Measurements from ENCODE around the gene SFT2D1.

SFT2D1 gene

DNA sequence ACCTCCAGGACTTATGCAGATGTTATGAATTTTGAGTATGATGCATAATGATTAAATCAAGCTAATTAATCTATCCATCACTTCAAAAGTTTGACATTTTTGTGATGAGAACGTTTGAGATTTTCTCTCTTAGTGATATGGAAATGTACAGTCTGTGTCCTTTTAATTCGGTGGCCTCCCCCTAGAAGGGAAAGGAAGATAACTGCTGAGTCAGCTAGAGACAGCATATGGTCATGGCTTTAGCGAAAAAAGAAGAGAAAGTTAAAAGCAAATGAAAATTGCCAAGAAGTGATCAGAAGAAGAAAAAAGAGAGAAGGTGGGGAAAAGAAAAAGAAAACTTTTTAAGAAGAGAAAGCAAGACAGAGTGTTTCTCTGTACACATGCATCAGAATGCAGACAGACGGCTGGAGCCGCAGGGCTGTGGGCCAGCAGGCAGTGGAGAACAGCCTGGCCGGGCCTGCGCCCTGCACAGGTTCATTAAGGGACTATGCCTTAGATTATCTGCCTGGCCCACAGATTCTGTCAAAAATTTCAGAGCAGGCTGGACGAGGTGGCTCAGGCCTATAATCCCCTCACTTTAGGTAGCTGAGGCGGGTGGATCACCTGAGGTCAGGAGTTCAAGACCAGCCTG is 41.9 kb downstream of the SFT2D1 start:
- H3K4me3 Mint-ChIP-seq, result no peak overlapping the region
- no peak for DNase-seq (ENCODE audit: low spot score)
- H3K27ac Mint-ChIP-seq, result no peak overlapping the region
- H3K9me3 Mint-ChIP-seq, result no peaks in the 10 kb centered on the region
- no peaks in the 10 kb centered on the region for H3K4me1 Mint-ChIP-seq (ENCODE audit: low read depth)
- peaks cover 43% of the 10 kb centered on the region for H3K27me3 Mint-ChIP-seq (ENCODE audit: low read depth)
- no peaks in the 10 kb centered on the region for H3K36me3 Mint-ChIP-seq (ENCODE audit: low read depth)

DNA sequence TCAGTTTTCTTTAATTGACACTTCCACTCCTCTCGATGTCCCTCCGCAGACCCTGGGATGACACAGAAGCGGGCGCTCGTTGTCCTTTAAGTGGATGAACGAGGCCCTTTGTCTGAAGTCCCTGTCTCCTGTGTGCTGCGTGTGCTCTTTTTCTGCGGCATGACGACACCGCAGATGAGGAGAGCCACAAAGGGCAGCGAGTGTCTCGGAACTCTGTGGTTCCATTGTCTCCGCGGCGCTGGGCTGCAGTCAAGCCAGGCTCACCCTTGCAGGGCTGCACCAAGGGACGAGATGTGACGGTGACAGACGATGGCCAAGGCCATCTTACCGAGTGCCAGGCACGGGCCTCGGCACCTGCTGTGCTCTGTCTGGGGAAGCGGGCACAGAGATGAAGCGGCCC is 44.7 kb downstream of the SFT2D1 start:
- H3K27ac Mint-ChIP-seq, result no peak overlapping the region
- H3K4me3 Mint-ChIP-seq, result no peak overlapping the region
- peaks cover 38% of the 10 kb centered on the region for H3K27me3 Mint-ChIP-seq (ENCODE audit: low read depth)
- no peaks in the 10 kb centered on the region for H3K9me3 Mint-ChIP-seq
- no peak for DNase-seq (ENCODE audit: low spot score)
- H3K36me3 Mint-ChIP-seq (ENCODE audit: low read depth), result no peaks in the 10 kb centered on the region
- no peaks in the 10 kb centered on the region for H3K4me1 Mint-ChIP-seq (ENCODE audit: low read depth)

DNA sequence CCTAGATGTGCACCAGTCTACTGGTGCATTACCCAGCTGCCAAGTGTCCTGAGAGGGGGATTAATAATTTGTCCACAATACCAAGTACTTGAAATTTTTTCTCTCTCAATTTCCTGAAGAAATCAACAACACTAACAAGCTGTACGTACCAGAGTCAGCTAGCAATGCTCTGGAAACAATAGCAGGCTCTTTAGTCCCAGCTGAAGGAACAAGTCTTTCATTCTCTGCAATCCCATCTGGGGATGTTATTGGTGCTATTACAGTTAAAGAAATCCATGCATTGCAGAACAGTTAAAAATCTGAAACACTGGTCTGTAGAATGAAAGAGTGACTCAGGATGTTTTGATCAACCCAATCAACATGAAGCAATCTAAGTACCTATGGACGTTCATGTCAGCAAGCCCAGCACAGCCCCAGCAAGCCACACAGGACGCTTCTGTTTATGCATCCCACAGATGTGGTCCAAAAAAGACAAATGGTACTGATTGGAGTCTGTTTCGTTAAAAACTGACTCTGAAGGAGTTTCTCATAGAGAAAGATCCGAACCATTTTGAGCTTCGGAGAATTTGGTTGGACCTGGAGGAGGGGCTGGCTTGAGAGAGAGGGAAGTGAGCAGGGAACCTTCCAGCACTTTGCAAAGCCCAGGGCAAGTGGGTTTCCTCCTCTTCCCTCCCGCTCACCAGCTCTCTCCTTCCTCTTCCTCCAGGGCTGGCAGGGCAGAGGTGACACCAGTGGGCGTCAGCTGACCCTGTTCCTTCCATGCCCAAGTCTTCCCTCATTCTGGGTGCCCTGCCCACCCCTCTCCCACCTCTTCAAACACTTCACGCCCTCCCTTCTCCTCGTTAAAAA is 46.1 kb downstream of the SFT2D1 start:
- Mint-ChIP-seq H3K4me1 (ENCODE audit: low read depth) (no peaks in the 10 kb centered on the region), H3K27me3 (ENCODE audit: low read depth) (peaks cover 34% of the 10 kb centered on the region), H3K27ac (no peak overlapping the region), H3K36me3 (ENCODE audit: low read depth) (no peaks in the 10 kb centered on the region), H3K9me3 (no peaks in the 10 kb centered on the region), H3K4me3 (no peak overlapping the region)
- DNase-seq (ENCODE audit: low spot score), result no peak

DNA sequence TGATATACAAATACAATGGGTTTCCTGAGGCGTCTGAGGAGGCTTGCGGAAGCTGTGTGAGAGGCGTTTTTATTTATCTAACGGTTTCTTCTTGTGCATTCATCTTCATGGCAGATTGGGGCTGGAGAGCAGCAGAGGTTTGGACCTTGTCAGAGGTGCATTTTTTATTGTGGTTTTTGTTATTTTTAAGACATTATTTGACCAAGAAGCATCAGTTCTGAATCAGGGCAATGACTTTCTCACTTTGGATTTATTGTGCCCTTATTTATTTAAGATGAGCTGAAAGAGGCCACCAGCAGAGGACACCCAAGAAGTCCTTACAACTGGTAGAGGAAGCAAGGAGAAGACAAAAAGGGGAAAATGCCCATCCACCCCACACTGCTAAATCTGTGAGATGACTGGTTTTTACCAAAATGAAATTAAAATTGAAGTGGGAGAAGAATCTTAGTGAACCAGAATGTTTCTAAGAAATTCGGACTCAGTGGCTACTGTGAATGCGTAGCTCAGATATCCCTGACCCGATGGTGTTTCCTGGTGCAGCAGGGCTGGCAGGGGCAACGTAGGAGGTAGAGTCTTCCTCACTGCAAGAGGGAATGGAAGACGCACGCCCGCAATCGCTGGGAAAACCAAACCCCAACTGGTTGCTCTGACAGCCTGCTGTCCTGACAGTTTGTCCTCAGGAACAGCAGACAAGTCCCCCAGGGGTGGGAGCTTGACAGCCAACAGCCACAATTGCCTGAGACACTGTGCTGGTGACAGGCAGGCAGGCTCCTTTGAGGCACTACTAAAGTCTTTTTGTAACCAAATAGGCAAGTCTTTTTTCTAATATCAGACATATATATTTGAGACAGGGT is 48.4 kb downstream of the SFT2D1 start:
- no peak overlapping the region for H3K27ac Mint-ChIP-seq
- H3K4me3 Mint-ChIP-seq, result no peak overlapping the region

DNA sequence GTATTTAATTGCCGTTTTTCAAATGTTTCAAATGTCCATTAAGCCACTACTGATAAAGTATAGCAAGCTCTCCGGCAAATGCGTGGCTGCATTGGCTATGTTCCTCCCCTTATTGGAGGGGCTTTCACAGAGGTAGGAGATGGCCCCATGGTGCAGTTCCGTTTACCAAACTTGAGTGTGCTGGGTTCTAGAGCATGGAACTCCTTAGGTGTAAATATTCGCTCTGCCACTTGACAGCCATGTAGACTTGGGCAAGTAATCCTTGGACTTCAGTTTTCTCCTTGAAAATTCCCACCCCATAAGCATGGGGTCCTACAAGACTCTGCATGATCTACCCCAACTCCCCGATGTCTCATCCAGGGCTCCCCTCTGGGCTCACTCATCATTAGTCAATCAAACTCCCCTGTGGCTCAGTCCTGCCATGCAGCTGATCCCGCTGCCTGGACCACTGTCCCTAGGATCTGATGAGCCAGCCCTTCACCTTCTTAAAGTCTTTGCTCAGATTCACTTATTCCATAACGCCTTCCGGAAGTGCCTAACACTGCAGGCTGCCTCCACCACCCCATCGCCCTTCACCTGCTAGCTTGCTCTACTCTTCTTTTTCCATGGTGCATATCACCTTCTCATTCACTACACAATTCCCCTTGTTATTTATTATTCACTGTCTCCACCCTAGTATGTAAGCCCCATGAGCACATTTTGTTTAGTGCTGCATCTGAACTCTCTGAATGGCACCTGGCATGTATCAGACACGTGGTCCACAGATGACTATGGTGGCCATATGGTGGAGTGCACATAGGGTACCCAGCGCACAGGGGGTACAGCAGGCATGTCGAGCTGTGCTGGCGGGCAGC is 52.9 kb downstream of the SFT2D1 start:
- no peaks in the 10 kb centered on the region for H3K4me1 Mint-ChIP-seq (ENCODE audit: low read depth)
- no peaks in the 10 kb centered on the region for H3K9me3 Mint-ChIP-seq
- H3K27me3 Mint-ChIP-seq (ENCODE audit: low read depth), result peaks cover 19% of the 10 kb centered on the region
- H3K27ac Mint-ChIP-seq, result no peak overlapping the region
- no peaks in the 10 kb centered on the region for H3K36me3 Mint-ChIP-seq (ENCODE audit: low read depth)
- DNase-seq (ENCODE audit: low spot score), result no peak
- no peak overlapping the region for H3K4me3 Mint-ChIP-seq

More for the DNA sequence above, 48.4 kb downstream of the SFT2D1 start:
- no peaks in the 10 kb centered on the region for H3K4me1 Mint-ChIP-seq (ENCODE audit: low read depth)
- no peaks in the 10 kb centered on the region for H3K36me3 Mint-ChIP-seq (ENCODE audit: low read depth)
- peaks cover 36% of the 10 kb centered on the region for H3K27me3 Mint-ChIP-seq (ENCODE audit: low read depth)
- DNase-seq (ENCODE audit: low spot score), result no peak
- no peaks in the 10 kb centered on the region for H3K9me3 Mint-ChIP-seq

DNA sequence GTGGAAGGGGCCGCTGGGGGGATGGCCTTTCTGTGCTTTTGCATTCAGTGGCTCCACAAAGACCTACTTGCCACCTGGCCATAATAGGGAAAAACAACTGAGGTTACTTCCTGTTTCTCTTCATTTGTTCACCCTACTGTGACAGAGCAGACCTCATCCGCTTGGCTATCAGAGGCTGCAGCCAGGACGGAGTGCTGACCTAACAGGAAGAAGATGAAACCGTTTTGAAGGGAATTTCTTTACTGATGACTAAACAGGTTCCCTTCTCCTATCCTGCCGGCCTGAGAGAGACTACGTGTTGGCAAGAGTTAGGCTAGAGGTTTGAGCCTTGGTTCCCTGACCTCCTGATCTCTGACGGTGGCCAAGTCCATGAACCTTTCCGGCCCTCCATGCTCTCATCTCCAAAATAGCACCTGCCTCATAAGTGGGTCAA is 55.5 kb downstream of the SFT2D1 start:
- H3K4me1 Mint-ChIP-seq (ENCODE audit: low read depth), result no peaks in the 10 kb centered on the region
- no peak overlapping the region for H3K27ac Mint-ChIP-seq
- H3K9me3 Mint-ChIP-seq, result no peaks in the 10 kb centered on the region
- H3K27me3 Mint-ChIP-seq (ENCODE audit: low read depth), result peaks cover 14% of the 10 kb centered on the region
- DNase-seq (ENCODE audit: low spot score), result no peak
- H3K4me3 Mint-ChIP-seq, result no peak overlapping the region
- no peaks in the 10 kb centered on the region for H3K36me3 Mint-ChIP-seq (ENCODE audit: low read depth)

DNA sequence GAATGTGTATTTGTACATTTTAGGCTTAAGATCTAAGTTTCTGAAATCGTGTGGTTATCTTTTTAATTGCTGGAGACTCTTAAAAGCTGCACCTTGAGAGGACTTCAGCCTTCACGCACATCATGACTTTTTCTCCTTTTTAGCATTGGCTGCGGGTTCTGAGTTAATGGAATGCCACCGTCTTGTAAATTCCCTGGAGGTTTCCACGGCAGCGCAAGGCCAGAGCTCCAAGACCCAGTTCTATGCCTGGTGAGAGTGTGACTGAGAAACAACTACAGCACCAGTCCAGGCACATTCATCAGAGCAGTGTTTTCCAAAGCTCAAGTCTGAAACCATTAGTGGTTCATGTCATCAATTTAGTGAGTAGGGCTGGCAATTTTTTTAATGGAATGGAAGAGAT is 57.1 kb downstream of the SFT2D1 start:
- H3K9me3 Mint-ChIP-seq, result no peaks in the 10 kb centered on the region
- H3K27ac Mint-ChIP-seq, result no peak overlapping the region
- no peaks in the 10 kb centered on the region for H3K36me3 Mint-ChIP-seq (ENCODE audit: low read depth)
- no peaks in the 10 kb centered on the region for H3K4me1 Mint-ChIP-seq (ENCODE audit: low read depth)
- peaks cover 10% of the 10 kb centered on the region for H3K27me3 Mint-ChIP-seq (ENCODE audit: low read depth)
- DNase-seq (ENCODE audit: low spot score), result no peak
- H3K4me3 Mint-ChIP-seq, result no peak overlapping the region

DNA sequence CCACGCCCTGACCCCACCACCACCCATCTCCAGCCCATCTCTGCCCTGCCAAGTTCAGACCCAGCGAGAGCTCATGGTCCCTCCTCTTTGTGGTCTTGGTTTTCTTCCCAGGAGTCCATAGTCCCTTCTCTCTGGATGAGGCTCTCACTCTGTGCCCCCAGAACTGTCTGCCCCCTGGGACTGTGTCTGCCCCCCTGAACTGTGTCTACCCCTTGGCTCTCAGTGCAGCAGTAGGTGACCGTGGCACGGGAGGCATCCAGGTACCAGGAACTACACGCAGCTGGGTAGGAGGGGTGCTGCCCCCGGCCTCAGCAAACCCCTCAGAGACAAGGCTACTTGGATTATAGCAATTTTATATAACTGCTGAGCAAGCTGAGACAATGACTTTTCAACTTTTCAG is 57.7 kb downstream of the SFT2D1 start:
- peaks cover 10% of the 10 kb centered on the region for H3K27me3 Mint-ChIP-seq (ENCODE audit: low read depth)
- no peak overlapping the region for H3K4me3 Mint-ChIP-seq
- no peak overlapping the region for H3K27ac Mint-ChIP-seq
- no peak for DNase-seq (ENCODE audit: low spot score)
- no peaks in the 10 kb centered on the region for H3K36me3 Mint-ChIP-seq (ENCODE audit: low read depth)
- H3K4me1 Mint-ChIP-seq (ENCODE audit: low read depth), result no peaks in the 10 kb centered on the region
- H3K9me3 Mint-ChIP-seq, result no peaks in the 10 kb centered on the region

DNA sequence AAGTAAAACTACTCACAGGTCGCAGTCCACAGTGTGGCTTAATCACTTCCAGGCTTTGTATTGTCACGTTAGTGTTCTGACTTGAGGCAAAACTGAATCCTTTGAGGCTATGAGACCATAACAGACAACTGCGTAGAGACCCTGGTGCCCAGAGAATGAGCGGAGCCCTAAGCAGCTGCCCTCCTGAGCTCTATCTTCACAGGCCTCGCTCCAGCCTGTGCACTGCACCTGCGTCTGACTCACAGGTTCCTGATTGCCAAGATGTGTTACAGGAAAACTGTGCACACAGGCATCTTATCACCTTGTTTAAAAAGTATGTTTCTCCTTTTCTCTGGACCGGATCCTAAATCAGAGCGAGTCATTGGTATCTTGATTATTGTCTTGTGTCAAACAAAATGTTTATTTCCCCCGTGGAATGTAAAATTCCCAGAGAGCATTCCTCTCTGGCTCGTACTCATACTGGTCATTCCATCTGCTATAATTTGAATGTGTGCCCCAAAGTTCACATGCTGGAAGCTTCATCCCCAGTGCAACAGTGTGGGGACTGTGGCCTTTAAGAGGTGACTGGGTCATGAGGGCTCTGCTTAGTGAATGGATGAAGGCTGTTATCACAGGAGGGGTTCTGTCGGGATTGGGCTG is 59.8 kb downstream of the SFT2D1 start:
- no peak for DNase-seq (ENCODE audit: low spot score)
- H3K9me3 Mint-ChIP-seq, result no peaks in the 10 kb centered on the region
- H3K36me3 Mint-ChIP-seq (ENCODE audit: low read depth), result no peaks in the 10 kb centered on the region
- no peaks in the 10 kb centered on the region for H3K4me1 Mint-ChIP-seq (ENCODE audit: low read depth)
- peaks cover 10% of the 10 kb centered on the region for H3K27me3 Mint-ChIP-seq (ENCODE audit: low read depth)
- H3K27ac Mint-ChIP-seq, result no peak overlapping the region
- H3K4me3 Mint-ChIP-seq, result no peak overlapping the region

DNA sequence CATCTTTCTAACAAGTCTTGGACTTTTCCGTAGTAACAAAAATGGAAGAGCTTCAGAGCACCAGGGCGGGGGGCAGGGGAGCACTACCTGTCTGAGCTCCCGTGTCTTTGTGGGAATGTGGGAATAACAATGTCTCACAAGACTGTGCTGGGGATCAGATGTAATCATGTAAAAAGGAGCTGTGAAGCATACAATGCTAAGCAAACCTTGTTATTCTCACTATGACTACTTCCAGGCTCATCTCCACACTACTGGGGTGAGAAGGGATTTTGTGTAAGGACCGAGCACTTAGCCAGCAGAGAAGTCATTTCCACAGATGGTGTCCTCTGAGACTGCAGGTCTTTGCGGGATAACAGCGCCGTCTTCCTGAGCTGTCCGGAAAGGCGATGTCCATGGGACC is 61.2 kb downstream of the SFT2D1 start:
- no peaks in the 10 kb centered on the region for H3K4me1 Mint-ChIP-seq (ENCODE audit: low read depth)
- H3K4me3 Mint-ChIP-seq, result no peak overlapping the region
- H3K27ac Mint-ChIP-seq, result no peak overlapping the region
- peaks cover 9% of the 10 kb centered on the region for H3K27me3 Mint-ChIP-seq (ENCODE audit: low read depth)
- DNase-seq (ENCODE audit: low spot score), result no peak
- H3K9me3 Mint-ChIP-seq, result no peaks in the 10 kb centered on the region
- H3K36me3 Mint-ChIP-seq (ENCODE audit: low read depth), result no peaks in the 10 kb centered on the region

DNA sequence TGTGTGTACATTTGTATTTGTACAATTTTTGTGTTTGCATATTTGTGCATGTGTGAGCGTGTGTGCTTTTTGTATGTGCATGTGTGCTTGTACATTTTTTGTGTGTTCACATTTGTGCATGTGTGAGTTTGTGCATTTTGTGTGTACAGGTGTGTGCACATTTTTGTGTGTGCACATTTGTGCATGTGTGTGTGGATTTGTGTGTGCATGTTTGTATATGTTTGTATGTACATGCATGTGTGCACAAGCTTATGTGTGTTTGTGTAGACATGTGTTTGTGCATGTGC is 63.0 kb downstream of the SFT2D1 start:
- H3K27me3 Mint-ChIP-seq (ENCODE audit: low read depth), result peaks cover 10% of the 10 kb centered on the region
- no peak for DNase-seq (ENCODE audit: low spot score)
- H3K36me3 Mint-ChIP-seq (ENCODE audit: low read depth), result no peaks in the 10 kb centered on the region
- H3K4me1 Mint-ChIP-seq (ENCODE audit: low read depth), result peaks cover 4% of the 10 kb centered on the region
- no peak overlapping the region for H3K27ac Mint-ChIP-seq
- H3K9me3 Mint-ChIP-seq, result no peaks in the 10 kb centered on the region
- no peak overlapping the region for H3K4me3 Mint-ChIP-seq

DNA sequence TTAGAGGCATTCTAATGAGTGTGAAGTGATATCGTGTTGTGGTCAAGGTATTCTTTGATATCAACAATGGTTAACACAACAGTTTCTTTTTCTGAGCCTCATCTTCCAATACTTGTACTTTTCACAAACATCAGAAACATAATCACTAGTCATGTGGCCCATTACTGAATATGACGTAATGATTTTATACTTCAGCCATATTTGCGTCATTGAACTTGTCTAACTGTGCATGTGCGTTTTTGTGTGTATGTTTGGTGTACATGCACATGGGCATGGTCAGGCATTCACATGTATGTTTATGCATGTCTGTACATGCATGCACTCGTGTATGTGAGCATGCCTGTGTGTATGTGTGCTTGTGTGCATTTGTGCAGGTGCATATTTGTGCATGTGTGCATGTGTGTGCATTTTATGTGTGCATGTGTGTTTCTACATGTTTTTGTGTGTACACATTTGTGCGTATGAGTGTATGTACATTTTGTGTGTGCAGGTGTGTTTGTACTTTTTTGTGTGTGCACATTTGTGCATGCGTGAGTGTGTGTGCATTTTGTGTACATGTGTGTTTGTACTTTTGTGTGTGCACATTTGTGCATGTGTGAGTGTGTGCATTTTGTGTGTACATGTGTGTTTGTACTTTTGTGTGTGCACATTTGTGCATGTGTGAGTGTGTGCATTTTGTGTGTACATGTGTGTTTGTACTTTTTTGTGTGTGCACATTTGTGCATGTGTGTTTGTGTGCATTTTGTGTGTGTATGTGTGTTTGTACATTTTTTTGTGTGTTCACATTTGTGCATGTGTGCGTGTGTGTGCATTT is 63.6 kb downstream of the SFT2D1 start:
- Mint-ChIP-seq H3K27me3 (ENCODE audit: low read depth) (peaks cover 10% of the 10 kb centered on the region), H3K4me1 (ENCODE audit: low read depth) (peaks cover 4% of the 10 kb centered on the region), H3K4me3 (no peak overlapping the region), H3K9me3 (no peaks in the 10 kb centered on the region), H3K27ac (no peak overlapping the region), H3K36me3 (ENCODE audit: low read depth) (no peaks in the 10 kb centered on the region)
- DNase-seq (ENCODE audit: low spot score), result no peak
